HG03095 (cell line): Measurements from ENCODE around the gene EFS.
"Not testable (repeated sequence)": the region's sequence is repeated elsewhere in the genome, so short reads cannot be mapped to it uniquely, and the experiment has no call there.

Experiments
- ATAC-seq: cut with Tn5 transposase; IDR thresholded peaks from one replicate; pipeline ENCODE4 v1.9.1; 2021; ENCODE audit warnings: moderate library complexity; ENCODE audit not compliant: unreplicated experiment

Gene EFS

GRCh38 chr14:23399136-23399535 lies 34.2 kb upstream of the EFS start:
- no peak for ATAC-seq

- ATAC-seq, result no peak
Measured at GRCh38 chr14:23398348-23398747, 33.4 kb upstream of the EFS start.

- no peak for ATAC-seq
Measured at GRCh38 chr14:23396781-23397407, 31.9 kb upstream of the EFS start.

- ATAC-seq, result no peak
Measured at GRCh38 chr14:23396126-23396525, 31.2 kb upstream of the EFS start.

- ATAC-seq, result no peak
Measured at GRCh38 chr14:23392613-23393012, 27.6 kb upstream of the EFS start.

GRCh38 chr14:23389871-23390270 lies 24.9 kb upstream of the EFS start:
- not testable (repeated sequence) for ATAC-seq

- no peak for ATAC-seq
Measured at GRCh38 chr14:23389396-23389795, 24.4 kb upstream of the EFS start.

GRCh38 chr14:23388996-23389395 lies 24.0 kb upstream of the EFS start:
- ATAC-seq, result no peak

- no peak for ATAC-seq
Measured at GRCh38 chr14:23387916-23388882, 23.2 kb upstream of the EFS start.

- ATAC-seq, result no peak
Measured at GRCh38 chr14:23386999-23387398, 22.0 kb upstream of the EFS start.

- ATAC-seq, result not testable (repeated sequence)
Measured at GRCh38 chr14:23386266-23386657, 21.3 kb upstream of the EFS start.

- ATAC-seq, result no peak
Measured at GRCh38 chr14:23385642-23386265, 20.8 kb upstream of the EFS start.

- ATAC-seq, result no peak
Measured at GRCh38 chr14:23385244-23385641, 20.3 kb upstream of the EFS start.

GRCh38 chr14:23384364-23385080 lies 19.6 kb upstream of the EFS start:
- no peak for ATAC-seq

- ATAC-seq, result no peak
Measured at GRCh38 chr14:23382731-23383440, 17.9 kb upstream of the EFS start.

GRCh38 chr14:23382276-23382675 lies 17.3 kb upstream of the EFS start:
- ATAC-seq, result no peak

- no peak for ATAC-seq
Measured at GRCh38 chr14:23381871-23382270, 16.9 kb upstream of the EFS start.

- no peak for ATAC-seq
Measured at GRCh38 chr14:23380976-23381375, 16.0 kb upstream of the EFS start.

- ATAC-seq, result no peak
Measured at GRCh38 chr14:23380197-23380914, 15.4 kb upstream of the EFS start.
